Stimulated activated naive CD8-positive, alpha-beta T cell treated with anti-CD3 and anti-CD28 coated beads, Interleukin-15, Interleukin-2, amounts not matched to agents 100 ng/mL and 50 ng/mL, for 24 hours (primary cell): Measurements from ENCODE around the gene CRISPLD2.

Source experiments
- H3K27ac Mint-ChIP-seq: one replicate; pipeline ENCODE4 v1.8.0; 2021; ENCODE audit warnings: mild to moderate bottlenecking, mixed read lengths
- H3K27me3 Mint-ChIP-seq: one replicate; pipeline ENCODE4 v1.8.0; 2021; ENCODE audit warnings: mixed read lengths
- H3K36me3 Mint-ChIP-seq: one replicate; pipeline ENCODE4 v1.8.0; 2021; ENCODE audit warnings: low read depth, mixed read lengths
- H3K4me1 Mint-ChIP-seq: one replicate; pipeline ENCODE4 v1.8.0; 2021; ENCODE audit warnings: low read depth, mixed read lengths
- H3K4me3 Mint-ChIP-seq: one replicate; pipeline ENCODE4 v1.8.0; 2021; ENCODE audit warnings: mild to moderate bottlenecking, mixed read lengths
- H3K9me3 Mint-ChIP-seq: one replicate; pipeline ENCODE4 v1.8.0; 2021; ENCODE audit warnings: mixed read lengths

The CRISPLD2 gene

GRCh38 chr16:84919708-84920107, 99.9 kb downstream of the CRISPLD2 start:
- no peaks in the 10 kb centered on the region for H3K9me3 Mint-ChIP-seq
- no peaks in the 10 kb centered on the region for H3K36me3 Mint-ChIP-seq
- no peaks in the 10 kb centered on the region for H3K4me1 Mint-ChIP-seq
- no peak overlapping the region for H3K4me3 Mint-ChIP-seq
- peaks cover 23% of the 10 kb centered on the region for H3K27me3 Mint-ChIP-seq
- H3K27ac Mint-ChIP-seq: no peak overlapping the region

GRCh38 chr16:84920333-84920732, 100.5 kb downstream of the CRISPLD2 start:
- peaks cover 23% of the 10 kb centered on the region for H3K27me3 Mint-ChIP-seq
- H3K27ac Mint-ChIP-seq: no peak overlapping the region
- no peaks in the 10 kb centered on the region for H3K4me1 Mint-ChIP-seq
- no peaks in the 10 kb centered on the region for H3K9me3 Mint-ChIP-seq
- no peak overlapping the region for H3K4me3 Mint-ChIP-seq
- H3K36me3 Mint-ChIP-seq: no peaks in the 10 kb centered on the region

GRCh38 chr16:84922351-84923120, 102.8 kb downstream of the CRISPLD2 start:
- no peaks in the 10 kb centered on the region for H3K9me3 Mint-ChIP-seq
- no peaks in the 10 kb centered on the region for H3K4me1 Mint-ChIP-seq
- no peaks in the 10 kb centered on the region for H3K36me3 Mint-ChIP-seq
- H3K27ac Mint-ChIP-seq: no peak overlapping the region
- H3K27me3 Mint-ChIP-seq: peaks cover 11% of the 10 kb centered on the region
- no peak overlapping the region for H3K4me3 Mint-ChIP-seq

- H3K4me3 Mint-ChIP-seq: no peak overlapping the region
These were observed 104.7 kb downstream of the CRISPLD2 start for GRCh38 chr16:84924331-84925091.

GRCh38 chr16:84925092-84925772, 105.4 kb downstream of the CRISPLD2 start:
- no peak overlapping the region for H3K27ac Mint-ChIP-seq
- no peaks in the 10 kb centered on the region for H3K36me3 Mint-ChIP-seq
- no peaks in the 10 kb centered on the region for H3K4me1 Mint-ChIP-seq
- no peak overlapping the region for H3K4me3 Mint-ChIP-seq
- H3K27me3 Mint-ChIP-seq: no peaks in the 10 kb centered on the region
- no peaks in the 10 kb centered on the region for H3K9me3 Mint-ChIP-seq

More at GRCh38 chr16:84924331-84925091, 104.7 kb downstream of the CRISPLD2 start:
- Mint-ChIP-seq H3K27ac (no peak overlapping the region), H3K27me3 (peaks cover 1% of the 10 kb centered on the region), H3K9me3 (no peaks in the 10 kb centered on the region), H3K4me1 (no peaks in the 10 kb centered on the region), H3K36me3 (no peaks in the 10 kb centered on the region)

GRCh38 chr16:84925773-84926372, 106.1 kb downstream of the CRISPLD2 start:
- Mint-ChIP-seq H3K27me3 (no peaks in the 10 kb centered on the region), H3K27ac (no peak overlapping the region), H3K9me3 (peaks cover under 1% of the 10 kb centered on the region), H3K36me3 (no peaks in the 10 kb centered on the region), H3K4me3 (no peak overlapping the region), H3K4me1 (peaks cover 1% of the 10 kb centered on the region)

- no peaks in the 10 kb centered on the region for H3K27me3 Mint-ChIP-seq
- H3K4me1 Mint-ChIP-seq: peaks cover 4% of the 10 kb centered on the region
- H3K4me3 Mint-ChIP-seq: no peak overlapping the region
- H3K36me3 Mint-ChIP-seq: no peaks in the 10 kb centered on the region
- H3K9me3 Mint-ChIP-seq: peaks cover 3% of the 10 kb centered on the region
- no peak overlapping the region for H3K27ac Mint-ChIP-seq
These were observed 106.7 kb downstream of the CRISPLD2 start for GRCh38 chr16:84926462-84926861.

- Mint-ChIP-seq H3K4me1 (peaks cover 4% of the 10 kb centered on the region), H3K4me3 (no peak overlapping the region), H3K27me3 (no peaks in the 10 kb centered on the region), H3K9me3 (peaks cover 3% of the 10 kb centered on the region), H3K36me3 (no peaks in the 10 kb centered on the region), H3K27ac (no peak overlapping the region)
These were observed 108.1 kb downstream of the CRISPLD2 start for GRCh38 chr16:84927621-84928591.

GRCh38 chr16:84928679-84929420, 109.1 kb downstream of the CRISPLD2 start:
- no peaks in the 10 kb centered on the region for H3K27me3 Mint-ChIP-seq
- H3K4me3 Mint-ChIP-seq: no peak overlapping the region
- no peaks in the 10 kb centered on the region for H3K36me3 Mint-ChIP-seq
- H3K27ac Mint-ChIP-seq: peak overlapping the region; percentile 26
- peaks cover 4% of the 10 kb centered on the region for H3K4me1 Mint-ChIP-seq
- peaks cover 3% of the 10 kb centered on the region for H3K9me3 Mint-ChIP-seq

GRCh38 chr16:84929421-84930297, 109.9 kb downstream of the CRISPLD2 start:
- no peaks in the 10 kb centered on the region for H3K27me3 Mint-ChIP-seq
- H3K27ac Mint-ChIP-seq: peak overlapping the region; percentile 76
- no peaks in the 10 kb centered on the region for H3K36me3 Mint-ChIP-seq
- peaks cover 3% of the 10 kb centered on the region for H3K9me3 Mint-ChIP-seq
- peak overlapping the region; percentile 43 for H3K4me3 Mint-ChIP-seq
- peaks cover 4% of the 10 kb centered on the region for H3K4me1 Mint-ChIP-seq

- peak overlapping the region; percentile 81 for H3K27ac Mint-ChIP-seq
- H3K9me3 Mint-ChIP-seq: peaks cover 3% of the 10 kb centered on the region
- peaks cover 4% of the 10 kb centered on the region for H3K4me1 Mint-ChIP-seq
- peak overlapping the region; percentile 27 for H3K4me3 Mint-ChIP-seq
- no peaks in the 10 kb centered on the region for H3K27me3 Mint-ChIP-seq
- no peaks in the 10 kb centered on the region for H3K36me3 Mint-ChIP-seq
These were observed 110.7 kb downstream of the CRISPLD2 start for GRCh38 chr16:84930298-84931106.

GRCh38 chr16:84931107-84931494, 111.3 kb downstream of the CRISPLD2 start:
- no peaks in the 10 kb centered on the region for H3K36me3 Mint-ChIP-seq
- H3K9me3 Mint-ChIP-seq: peaks cover 3% of the 10 kb centered on the region
- no peaks in the 10 kb centered on the region for H3K27me3 Mint-ChIP-seq
- peaks cover 4% of the 10 kb centered on the region for H3K4me1 Mint-ChIP-seq
- peak overlapping the region; percentile 27 for H3K4me3 Mint-ChIP-seq
- peak overlapping the region; percentile 81 for H3K27ac Mint-ChIP-seq
